IPS DF 4.7 (cell line): ENCODE data around the gene THADA.

Experiments used
- DNase-seq: peaks from one replicate; pipeline ENCODE4 v3.0.0-alpha.2; 2013; ENCODE audit warnings: low spot score; ENCODE audit errors: extremely low read depth

THADA gene

DNA sequence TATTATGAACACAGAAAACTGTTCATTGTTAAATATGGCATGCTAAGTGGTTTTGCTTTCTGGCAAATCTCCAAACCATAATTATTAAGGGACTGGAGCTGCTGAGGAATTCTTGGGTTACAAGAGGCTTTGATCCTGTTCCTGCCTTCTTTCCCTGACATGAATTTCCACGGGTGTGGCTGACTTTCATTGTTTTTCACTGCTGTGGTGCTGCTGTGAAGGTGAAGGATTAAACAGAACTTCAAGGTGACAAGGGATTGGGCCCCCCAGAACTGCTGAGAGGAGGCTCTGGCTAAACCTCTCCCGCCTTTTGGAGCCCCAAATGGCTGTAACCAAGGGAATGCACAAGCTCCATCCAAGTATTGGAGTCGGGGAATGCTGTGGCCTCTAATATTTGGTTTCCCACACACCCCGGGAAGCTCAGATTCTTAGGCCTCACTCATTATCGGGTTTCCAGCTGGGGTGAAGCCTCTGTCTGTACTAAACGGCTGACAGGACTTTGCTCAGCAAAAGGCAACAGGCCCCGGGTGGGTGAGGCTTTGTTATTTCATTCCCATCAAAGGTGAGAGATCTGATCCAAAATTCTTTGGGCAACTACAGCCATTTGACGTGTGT, 340.4 kb downstream of the THADA start:
- DNase-seq, result no peak

DNA sequence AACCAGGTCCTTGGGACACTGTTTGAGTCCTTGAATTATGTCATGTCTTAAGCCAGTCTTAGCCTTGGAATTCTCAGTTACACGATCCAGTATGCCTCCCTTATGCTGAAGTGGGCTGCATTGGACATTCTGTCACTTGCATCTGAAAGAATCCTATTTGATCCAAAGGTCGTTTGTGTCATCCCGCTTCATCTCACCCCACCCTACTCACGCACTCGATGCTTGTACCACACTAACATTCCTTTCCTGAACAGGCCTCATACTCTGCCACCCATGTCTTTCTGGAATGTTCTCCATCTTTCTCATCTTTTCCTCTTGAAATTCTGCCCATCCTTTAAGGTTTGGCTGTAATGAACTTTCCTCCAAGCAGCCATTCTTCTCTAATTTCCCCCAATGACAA, 341.5 kb downstream of the THADA start:
- no peak for DNase-seq

DNA sequence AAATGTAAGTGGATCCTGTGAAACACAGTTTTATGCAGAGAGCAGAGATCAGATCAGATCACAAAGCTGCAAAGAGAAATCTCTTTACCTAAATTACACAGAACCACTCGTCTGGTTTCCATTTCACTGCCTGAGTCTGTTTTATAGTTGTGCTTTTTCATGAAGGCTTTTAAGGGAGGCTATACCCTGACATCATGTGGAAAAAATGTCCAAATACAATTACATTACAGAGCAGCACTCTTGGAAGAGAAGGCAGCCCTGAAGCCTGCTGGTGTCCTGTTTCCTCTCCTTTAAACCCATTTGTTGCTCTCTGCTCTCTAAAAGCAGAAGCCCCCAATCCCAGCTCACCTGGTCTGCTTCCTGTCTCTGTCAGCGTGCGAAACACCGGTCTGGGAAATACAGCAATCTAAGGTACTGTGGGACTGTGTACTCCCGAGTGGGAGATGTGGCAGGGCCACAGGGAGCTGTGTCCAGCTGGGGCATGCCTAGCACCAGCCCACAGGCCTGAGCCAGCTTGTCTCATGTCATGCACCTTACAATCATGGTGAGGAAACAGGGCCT, 344.6 kb downstream of the THADA start:
- DNase-seq, result no peak

DNA sequence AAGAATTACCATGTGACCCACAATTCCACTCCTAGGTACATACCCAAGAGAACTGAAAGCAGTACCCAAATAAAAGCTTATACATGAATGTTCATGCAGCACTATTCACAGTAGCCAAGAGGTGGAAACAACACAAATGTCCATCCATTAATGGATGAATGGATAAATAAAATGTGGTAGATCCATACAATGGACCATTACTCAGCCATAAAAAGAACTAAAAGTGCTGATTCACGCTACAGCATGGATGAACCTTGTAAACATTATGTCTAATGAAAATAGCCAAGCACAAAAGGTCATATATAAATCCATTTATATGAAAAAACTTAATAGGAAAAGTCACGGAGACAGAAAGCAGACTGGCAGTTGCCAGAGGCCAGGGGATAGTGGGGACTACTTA, 345.8 kb downstream of the THADA start:
- no peak for DNase-seq

DNA sequence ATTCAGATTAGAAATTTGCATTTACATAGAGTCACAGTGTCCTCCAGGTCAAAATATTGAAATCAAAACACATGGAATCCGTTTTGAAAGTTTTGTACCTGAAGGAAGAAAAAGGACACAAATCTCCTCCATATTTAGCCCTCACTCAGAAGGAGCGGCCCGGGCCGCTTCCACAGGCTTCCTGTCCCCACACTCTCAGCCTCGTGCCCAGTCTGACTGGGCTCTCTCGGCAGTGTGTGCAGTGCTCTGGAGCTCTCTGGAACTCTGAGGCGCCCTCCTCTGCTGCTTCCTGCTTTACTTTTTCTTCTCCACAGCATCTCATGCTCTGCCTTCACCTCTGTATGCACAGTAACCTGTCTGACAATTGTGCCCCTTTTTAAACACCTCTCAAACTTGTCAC, 347.2 kb downstream of the THADA start:
- DNase-seq, result no peak

DNA sequence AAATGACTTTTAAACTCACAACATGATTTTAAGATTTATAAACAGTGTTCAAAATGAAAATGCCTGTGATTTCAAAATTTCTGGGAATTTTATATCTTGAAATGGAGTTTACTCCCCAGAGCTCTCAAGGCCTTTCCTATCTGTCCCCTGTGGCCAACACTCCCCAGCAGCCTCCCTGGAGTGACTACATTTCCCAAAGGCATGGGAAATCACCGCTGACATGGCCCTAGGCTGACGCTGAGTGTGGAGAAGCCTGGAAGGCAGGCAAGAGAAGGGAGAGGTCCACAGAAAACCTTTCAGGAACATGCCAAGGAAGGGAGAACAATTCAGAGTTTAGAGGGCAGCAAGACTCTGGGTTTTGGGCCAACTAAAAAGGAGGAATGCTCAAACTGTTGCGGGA, 349.2 kb downstream of the THADA start:
- DNase-seq, result no peak

DNA sequence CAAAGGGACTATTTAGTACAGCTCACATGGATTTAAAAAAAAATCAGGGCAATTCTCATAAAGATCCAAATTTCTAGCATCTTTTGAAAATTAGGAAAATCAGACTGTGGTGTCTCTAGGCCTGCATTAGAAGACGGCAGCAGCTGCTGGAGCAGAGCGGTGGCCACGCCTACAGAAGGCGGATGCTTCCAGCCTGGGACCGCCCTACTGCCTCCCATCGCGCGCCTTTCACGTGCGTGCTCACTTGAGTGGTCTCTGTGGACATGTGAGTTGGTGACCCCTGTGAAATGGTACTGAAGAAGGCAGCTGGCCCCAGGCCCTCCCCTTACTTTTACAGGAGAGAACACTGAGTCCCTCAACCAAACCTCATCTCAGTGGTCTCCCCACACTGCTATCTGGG, 354.3 kb downstream of the THADA start:
- no peak for DNase-seq

DNA sequence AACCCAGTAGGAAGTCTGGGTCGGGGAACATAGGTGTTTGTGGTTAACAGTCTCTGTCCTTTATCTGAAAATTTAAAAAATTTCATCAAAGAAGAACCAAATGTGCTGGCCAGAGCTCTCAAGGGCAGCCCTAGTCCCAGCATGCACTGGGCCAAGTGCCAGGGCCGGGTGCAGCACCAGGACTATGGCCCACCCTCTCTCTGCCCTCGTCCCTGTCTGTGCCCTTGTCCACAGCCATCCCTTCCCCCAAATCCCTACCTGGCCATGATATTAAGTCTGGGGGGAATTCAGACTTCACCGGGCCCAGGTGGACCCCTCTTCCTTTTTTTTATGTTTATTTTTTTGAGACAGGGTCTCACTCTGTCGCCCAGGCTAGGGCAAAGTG, 355.1 kb downstream of the THADA start:
- no peak for DNase-seq

DNA sequence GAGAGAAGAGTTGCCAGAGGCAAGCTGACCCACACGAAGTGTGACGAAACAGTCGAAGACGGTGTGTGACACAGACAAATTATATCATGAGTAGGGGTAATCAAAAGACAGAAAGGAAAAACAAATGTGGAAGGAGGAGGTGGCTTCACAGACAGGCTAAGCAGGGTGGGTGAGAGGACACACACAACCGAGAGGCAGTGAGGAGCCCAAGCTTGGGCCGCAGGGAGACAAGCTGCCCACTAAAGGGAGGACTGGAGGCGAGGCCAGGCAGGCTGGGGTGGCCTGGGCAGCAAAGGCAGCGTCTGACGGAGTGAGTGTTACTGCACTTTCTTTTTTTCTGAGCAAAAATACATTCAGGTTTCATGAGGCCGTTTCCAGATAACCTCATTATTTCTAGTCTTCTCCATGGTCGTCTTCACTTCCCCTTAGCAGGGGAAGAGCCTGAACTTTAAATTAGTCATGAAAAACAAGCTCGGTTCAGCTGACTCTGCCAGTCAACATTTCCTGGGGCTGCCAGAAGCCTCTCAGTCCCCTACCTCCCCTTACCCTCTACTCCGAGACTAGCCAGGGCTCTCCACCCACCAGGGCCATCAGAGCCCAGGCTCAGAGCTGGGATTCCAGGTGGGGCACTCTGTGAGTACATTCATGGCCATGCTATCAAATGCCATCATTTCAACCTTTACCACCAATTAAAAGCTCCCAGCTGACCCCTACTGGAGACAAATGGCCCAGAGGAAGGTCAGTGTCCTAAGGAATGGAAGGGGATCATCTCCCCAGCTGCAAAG, 355.7 kb downstream of the THADA start:
- no peak for DNase-seq

DNA sequence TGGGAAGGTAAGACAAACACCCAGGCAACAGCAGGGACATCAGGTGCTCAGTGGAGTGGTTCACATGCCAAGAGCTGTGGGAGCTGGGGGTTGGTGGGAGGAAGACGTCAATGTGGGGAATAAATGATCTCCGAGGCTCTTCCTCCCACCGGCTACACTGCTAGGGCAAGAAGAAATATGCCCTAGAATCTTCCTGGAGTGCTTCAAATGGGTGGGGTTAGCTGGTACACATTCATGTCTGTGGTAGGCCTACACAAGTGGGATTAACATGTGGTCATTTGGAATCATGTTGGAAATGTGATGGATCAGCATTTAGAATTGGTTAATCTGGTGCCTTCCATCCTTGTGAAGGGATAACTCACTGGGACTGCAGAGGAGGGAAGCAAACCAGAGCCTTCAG, 357.0 kb downstream of the THADA start:
- DNase-seq, result no peak

DNA sequence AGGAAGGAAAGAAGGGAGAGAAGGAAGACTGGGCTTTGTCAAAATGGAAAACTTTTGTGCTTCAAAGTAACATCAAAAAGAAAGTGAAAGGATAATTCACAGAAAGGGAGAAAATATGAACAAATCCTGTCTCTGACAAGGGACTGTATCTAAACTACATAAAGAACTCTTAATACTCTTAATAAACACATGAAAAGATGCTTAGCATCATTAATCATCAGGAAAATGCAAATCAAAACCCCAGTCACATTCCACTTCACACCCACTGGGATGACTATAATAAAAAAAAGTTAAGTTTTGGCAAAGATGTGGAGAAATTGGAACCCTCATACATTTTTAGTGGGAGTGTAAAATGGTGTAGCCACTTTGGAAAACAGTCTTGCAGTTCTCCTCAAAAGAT, 357.7 kb downstream of the THADA start:
- no peak for DNase-seq

DNA sequence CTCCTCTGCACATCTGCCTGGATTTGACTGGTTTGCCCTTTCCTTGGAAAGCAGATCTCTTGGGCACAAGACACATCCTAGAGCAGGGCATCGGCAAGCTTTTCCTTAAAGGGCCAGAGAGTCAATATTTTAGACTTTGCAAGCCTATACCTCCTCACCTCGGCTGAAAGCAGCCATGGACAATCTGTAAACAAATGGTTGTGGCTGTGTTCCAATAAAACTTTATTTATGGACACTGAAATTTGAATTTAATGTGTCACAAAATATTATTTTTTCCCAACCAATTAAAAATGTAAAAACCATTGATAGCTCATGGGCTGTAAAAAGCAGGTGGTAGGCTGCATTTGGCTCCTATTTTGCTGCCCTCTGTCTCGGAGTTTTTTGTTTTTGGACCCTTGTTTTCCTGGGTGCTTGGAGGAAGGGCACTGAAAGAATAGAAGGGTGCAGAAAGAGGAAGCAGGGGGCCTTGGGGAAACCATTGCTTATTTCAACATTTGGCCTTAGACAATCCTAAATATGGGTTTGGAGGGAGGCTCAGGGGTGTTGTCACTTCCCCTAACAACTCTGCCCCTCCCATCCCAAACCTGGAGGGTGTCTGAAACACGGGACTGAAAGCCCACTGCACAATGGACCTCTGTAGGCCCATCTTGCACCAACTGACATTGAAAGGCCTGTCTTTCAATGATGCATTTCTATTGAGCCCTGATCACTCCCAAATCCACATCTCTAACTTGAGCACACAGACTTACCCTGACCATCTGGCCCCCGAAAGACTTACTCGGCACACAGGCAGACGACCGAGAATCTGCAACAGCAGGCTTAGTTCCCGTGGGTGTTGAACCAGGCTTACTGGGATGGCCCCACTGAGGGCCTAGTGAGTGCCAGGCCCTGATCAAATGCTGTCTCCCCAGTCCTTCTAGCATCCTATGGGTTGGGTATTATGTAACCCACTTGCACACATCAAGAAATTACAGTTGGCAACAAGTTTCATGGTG, 362.3 kb downstream of the THADA start:
- DNase-seq, result no peak

DNA sequence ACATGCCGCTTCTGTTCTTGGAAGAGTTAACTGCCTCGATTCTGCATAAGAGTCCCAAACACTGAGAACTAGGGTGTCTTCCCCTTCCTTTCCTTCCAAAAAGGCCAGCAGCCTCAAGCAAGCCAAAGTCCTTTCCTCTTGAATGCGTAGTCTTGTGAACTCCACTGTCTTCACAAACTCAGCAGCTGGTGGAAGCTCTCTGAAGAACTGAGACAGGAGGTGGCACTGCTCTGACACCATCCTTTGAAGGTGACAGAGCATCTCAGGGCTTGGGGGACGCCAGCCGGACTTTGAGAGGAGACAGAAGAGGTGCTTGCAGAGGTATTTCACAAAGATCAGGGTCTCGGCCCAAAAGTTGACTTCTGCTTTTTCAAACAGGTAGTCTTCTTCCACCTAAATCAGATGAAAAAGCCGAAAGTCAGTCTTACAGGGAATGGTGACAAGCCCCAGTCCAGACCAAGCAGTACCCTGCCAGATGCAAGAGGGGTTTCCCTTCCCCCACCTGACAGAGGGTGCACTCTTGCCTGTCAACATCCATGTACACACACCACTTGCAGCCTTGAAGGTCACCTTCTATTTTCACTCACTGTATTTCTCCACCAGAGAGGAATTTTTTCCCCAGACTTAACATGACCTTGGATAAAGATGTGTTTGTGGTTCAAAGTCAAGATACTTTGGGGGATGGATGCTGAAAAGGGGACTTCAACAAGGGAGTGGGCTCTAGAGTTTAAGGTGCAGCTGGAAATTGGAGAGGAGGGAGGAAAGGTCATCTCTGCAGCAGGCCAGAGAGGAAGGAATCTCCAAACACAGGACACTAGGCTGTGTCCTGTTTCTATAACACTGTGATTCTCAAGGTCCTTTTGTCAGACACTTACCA, 364.6 kb downstream of the THADA start:
- DNase-seq, result no peak

DNA sequence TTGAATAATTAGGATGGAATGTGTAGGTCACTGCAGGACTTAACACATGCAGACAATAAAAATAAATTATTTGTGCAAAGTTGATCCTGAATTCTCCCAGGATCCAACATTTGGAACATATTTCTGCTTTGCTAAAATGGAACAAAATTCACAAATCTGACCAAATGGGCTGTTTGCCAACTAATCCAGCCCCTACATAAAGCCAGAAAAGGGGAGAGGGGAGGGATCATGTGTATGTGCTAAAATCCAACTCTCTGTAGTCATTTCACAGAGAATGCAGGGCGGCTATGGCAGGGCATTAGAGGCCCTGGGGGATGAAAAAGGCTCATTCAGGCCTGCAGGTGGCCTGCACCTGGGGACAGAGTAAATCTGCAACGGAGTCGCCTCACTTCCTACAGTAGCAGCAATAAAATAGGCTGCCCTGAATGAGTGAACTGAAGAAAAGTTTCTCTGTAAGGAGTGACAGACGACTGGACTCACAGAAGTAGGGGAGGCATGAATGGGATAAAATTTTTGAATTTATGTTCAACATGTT, 365.4 kb downstream of the THADA start:
- DNase-seq, result no peak

DNA sequence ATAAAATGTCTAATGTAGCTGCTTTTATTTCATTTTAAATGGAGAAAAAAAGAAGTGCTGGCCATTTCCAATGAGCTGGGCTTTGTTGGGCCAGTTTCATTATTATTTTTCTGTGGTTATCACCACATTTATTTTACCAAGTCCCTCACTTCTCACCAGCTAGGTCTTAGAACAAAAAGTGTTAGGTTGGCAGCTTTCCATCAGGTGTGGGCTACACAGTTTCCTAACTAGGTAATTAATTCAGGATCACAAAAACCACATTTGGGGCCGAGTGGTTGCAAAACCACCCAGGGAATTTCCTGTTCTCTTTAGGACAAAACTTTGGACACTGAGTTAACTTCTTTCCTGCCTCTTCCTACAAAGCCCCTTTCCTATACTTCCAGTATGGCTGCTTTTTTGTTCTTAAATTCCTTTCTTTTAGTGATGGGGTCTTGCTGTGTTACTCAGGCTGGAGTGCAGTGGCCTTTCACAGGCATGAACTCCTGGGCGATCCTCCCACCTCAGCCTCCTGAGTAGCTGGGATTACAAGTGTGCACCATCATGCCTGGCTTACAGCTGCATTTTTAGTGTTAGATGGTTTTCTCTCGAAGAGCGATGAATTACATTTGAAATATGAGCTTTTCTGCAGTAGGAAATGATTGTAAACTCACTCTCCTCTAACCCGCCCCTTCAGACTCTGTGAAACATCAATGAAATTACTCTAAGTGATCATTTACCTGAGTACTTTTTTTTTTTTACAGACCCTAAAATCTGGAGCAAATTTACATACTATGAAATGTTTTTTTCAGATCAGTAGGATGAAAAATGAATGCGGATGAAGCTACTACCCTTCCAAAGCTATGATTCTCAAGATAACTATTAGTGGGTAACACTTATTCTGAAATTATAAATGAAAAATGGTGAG, 366.8 kb downstream of the THADA start:
- DNase-seq, result no peak

DNA sequence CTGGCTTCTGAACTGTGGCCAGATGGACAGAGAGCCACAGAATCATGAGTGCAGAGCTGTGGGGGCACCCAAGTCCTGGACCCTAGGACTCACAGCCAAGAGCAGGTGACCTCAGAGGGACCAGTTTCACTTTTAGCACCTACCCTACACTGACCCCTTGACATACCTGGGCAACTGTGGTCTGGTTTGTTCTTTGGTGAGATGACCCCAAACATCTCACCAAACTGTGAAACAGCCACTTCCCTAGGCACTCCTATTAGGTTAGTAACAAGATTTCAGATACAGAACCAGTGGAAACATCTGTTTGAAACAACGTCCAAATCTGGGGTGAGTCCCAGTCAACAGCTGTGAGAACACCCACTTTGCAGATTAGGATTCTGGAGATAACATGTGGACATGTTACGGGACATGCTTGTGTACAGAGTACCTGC, 367.5 kb downstream of the THADA start:
- DNase-seq, result no peak

DNA sequence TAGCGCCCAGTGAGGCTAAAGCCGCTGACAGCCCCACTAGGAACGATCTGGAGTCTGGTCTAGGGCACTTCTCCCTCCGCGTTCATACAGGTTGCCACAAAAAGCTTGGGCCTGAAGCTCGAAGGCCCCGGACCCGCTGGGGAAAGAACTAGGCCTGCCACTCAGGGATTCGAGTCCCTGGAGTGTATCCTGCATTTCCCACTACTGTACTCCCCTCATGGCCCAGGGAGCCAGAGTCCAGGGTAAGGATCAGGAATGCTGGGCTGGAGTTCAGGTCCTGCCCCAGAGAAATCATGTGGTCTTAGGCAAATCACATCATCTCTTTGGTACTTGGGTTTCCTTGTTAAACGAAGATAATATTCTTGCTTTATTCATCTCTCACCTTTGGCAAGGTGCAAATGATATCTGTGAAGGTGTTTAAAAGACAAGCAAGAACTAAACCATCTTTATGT, 368.0 kb downstream of the THADA start:
- no peak for DNase-seq

DNA sequence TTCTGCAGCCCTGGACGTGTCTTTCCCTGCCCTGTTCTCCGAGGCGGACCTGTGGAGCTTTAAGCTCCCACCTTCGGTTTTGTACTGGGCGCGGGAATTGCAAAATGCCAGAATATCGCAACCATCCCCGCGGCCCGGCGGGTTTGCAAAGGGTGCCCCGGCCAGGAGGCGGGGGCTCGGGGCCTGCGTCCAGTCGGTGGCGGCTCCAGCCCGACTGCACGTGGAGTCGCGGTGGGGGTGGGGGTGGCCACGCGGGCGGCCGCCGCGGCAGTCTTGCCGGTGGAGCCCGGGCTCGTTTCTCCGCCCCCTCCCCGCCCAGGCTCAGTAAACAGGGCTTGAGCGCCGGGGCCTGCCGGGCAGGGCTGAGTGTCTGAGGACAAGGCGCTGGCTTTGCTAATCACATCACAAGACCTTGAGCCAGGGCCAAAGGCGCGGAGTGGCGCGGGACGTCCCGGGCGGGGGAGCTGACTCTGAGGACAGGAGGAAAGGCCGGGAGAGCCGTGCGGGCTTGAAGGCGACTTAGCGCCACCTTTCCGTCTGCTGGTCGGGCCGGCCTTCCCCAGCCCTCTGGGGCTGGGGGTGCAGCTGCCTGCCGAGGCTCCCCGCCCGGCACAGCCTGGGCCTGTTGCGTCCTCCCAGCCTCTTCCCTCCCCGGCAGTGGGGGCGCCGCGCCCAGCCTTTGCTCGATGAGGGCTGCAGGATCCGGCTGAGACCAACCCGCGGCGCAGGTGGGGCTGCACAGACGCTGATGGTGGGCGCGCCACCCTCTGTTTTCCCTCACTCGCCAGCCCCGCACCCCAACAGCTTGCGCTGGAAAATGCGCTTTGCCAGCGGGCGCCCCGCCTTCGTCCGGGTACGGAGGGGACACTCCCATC, 368.6 kb downstream of the THADA start:
- DNase-seq, result no peak
